GM23338 (cell line): ENCODE data around the gene AFAP1. TPM values are rescaled to one million over a fixed set of nuclear protein-coding genes. Genes with fewer than 3 reads are reported as not detected.

ENCODE experiments used
- ATAC-seq: fragments of 200-7000 bp; cut with Tn5 transposase; 3 replicates; pipeline ENCODE4 v1.9.1; 2020
- DNase-seq: peaks from one replicate; pipeline ENCODE4 v3.0.0-alpha.2; 2015; ENCODE audit warnings: low spot score
- H2AFZ ChIP-seq: fragments of 200-600 bp; sonication (generic); 2 replicates; pipeline ENCODE4 v1.8.0; 2016; ENCODE audit warnings: antibody characterized with exemption, mild to moderate bottlenecking, moderate library complexity
- H3F3A ChIP-seq: fragments of 200-600 bp; sonication (generic); replicated peaks from 2 replicates; pipeline ENCODE4 v1.8.0; 2017; ENCODE audit warnings: antibody characterized with exemption, mixed run types, low read depth
- H3K27ac ChIP-seq: fragments of 200-600 bp; sonication (generic); 2 replicates; pipeline ENCODE4 v1.6.1; 2016; ENCODE audit warnings: low read depth
- H3K27me3 ChIP-seq: fragments of 200-600 bp; sonication (generic); 2 replicates; pipeline ENCODE4 v1.8.0; 2016; ENCODE audit warnings: mild to moderate bottlenecking, mixed run types, moderate library complexity; ENCODE audit not compliant: insufficient read depth
- H3K36me3 ChIP-seq: fragments of 200-600 bp; sonication (generic); 2 replicates; pipeline ENCODE4 v1.8.0; 2016; ENCODE audit warnings: mild to moderate bottlenecking; ENCODE audit not compliant: insufficient read depth
- H3K4me1 ChIP-seq: fragments of 200-600 bp; sonication (generic); 2 replicates; pipeline ENCODE4 v1.8.0; 2016; ENCODE audit warnings: mild to moderate bottlenecking, moderate library complexity; ENCODE audit not compliant: insufficient read depth
- H3K4me2 ChIP-seq: fragments of 200-600 bp; sonication (generic); 2 replicates; pipeline ENCODE4 v1.7.1; 2017; ENCODE audit warnings: mixed run types
- H3K4me3 ChIP-seq: fragments of 200-600 bp; sonication (generic); 2 replicates; pipeline ENCODE4 v1.6.1; 2016; ENCODE audit warnings: mixed run types
- H3K79me2 ChIP-seq: fragments of 200-600 bp; sonication (generic); replicated peaks from 2 replicates; pipeline ENCODE4 v1.8.0; 2017; ENCODE audit warnings: mild to moderate bottlenecking; ENCODE audit not compliant: insufficient read depth
- H3K9me2 ChIP-seq: fragments of 200-600 bp; sonication (generic); 2 replicates; pipeline ENCODE4 v1.8.0; 2017; ENCODE audit not compliant: insufficient read depth
- H4K20me1 ChIP-seq: fragments of 200-600 bp; sonication (generic); replicated peaks from 2 replicates; pipeline ENCODE4 v1.8.0; 2017; ENCODE audit warnings: mild to moderate bottlenecking; ENCODE audit not compliant: insufficient read depth
- H3K27ac Mint-ChIP-seq: 2 replicates; pipeline ENCODE4 v1.8.0; 2020; ENCODE audit warnings: inconsistent platforms, mild to moderate bottlenecking, moderate library complexity, mixed read lengths
- H3K27me3 Mint-ChIP-seq: 3 replicates; pipeline ENCODE4 v1.8.0; 2022; ENCODE audit warnings: low read depth, mild to moderate bottlenecking, moderate library complexity, mixed read lengths, inconsistent platforms; ENCODE audit not compliant: insufficient read depth, poor library complexity
- H3K36me3 Mint-ChIP-seq: 3 replicates; pipeline ENCODE4 v1.8.0; 2021; ENCODE audit warnings: low read depth, mild to moderate bottlenecking, inconsistent platforms, moderate library complexity, mixed read lengths
- H3K4me1 Mint-ChIP-seq: 3 replicates; pipeline ENCODE4 v1.8.0; 2020; ENCODE audit warnings: mild to moderate bottlenecking, inconsistent platforms, mixed read lengths
- H3K4me3 Mint-ChIP-seq: 3 replicates; pipeline ENCODE4 v1.8.0; 2021; ENCODE audit warnings: moderate library complexity, mild to moderate bottlenecking, inconsistent platforms, mixed read lengths
- H3K9me3 Mint-ChIP-seq: 3 replicates; pipeline ENCODE4 v1.8.0; 2020; ENCODE audit warnings: moderate library complexity, mild to moderate bottlenecking, inconsistent platforms, mixed read lengths
- EZH2phosphoT487 ChIP-seq: fragments of 200-600 bp; sonication (generic); IDR thresholded peaks from one replicate; pipeline ENCODE4 v1.8.1; 2018; ENCODE audit warnings: antibody characterized with exemption; ENCODE audit not compliant: unreplicated experiment
- POLR2AphosphoS5 ChIP-seq: IDR thresholded peaks from 2 replicates; pipeline ENCODE4 v1.6.1; 2016; ENCODE audit warnings: antibody characterized with exemption, low read depth
- ZNF114 ChIP-seq: fragments of 250-450 bp; sonication (Bioruptor Pico); IDR thresholded peaks from 2 replicates; pipeline ENCODE4 v1.5.0; 2020; ENCODE audit warnings: mild to moderate bottlenecking, moderate library complexity
- ZNF331 ChIP-seq: fragments of 250-450 bp; sonication (Bioruptor Pico); IDR thresholded peaks from 2 replicates; pipeline ENCODE4 v1.5.0; 2020; ENCODE audit warnings: low read depth, mild to moderate bottlenecking, moderate library complexity
- ZNF462 ChIP-seq: fragments of 250-450 bp; sonication (Bioruptor Pico); IDR thresholded peaks from 2 replicates; pipeline ENCODE4 v1.5.0; 2020; ENCODE audit warnings: mild to moderate bottlenecking, moderate library complexity
- polyA plus RNA-seq: library from polyadenylated mRNA; unstranded; fragments of >200 nt; fragmentation: Nextera tagmentation; extraction: Ambion mirVana; gene quantifications from 2 replicates; pipeline ENCODE4 v1.2.1, GENCODE V29; 2016
- total RNA-seq: library from RNA; depleted of rRNA; stranded (reverse); fragments of >200 nt; shearing (Covaris generic); gene quantifications from 2 replicates; pipeline ENCODE4 v1.2.3, GENCODE V29; 2014
- TF ChIP-seq, protein P1 (sequence below), 2 experiments: fragments of 200-600 bp in 1 of 2; sonication (generic) in 1 of 2; conservative IDR thresholded peaks; 2 replicates each; pipeline versions ENCODE4 v1.5.1 to v1.6.1; 2016 to 2017; ENCODE audit warnings: antibody characterized with exemption in 2 of 2, low read depth in 2 of 2, mild to moderate bottlenecking in 2 of 2, moderate library complexity in 1 of 2

AFAP1 gene
- total and polyA plus RNA-seq, 2 experiments from 2014 or later, result 6.5 to 21.5 TPM

DNA sequence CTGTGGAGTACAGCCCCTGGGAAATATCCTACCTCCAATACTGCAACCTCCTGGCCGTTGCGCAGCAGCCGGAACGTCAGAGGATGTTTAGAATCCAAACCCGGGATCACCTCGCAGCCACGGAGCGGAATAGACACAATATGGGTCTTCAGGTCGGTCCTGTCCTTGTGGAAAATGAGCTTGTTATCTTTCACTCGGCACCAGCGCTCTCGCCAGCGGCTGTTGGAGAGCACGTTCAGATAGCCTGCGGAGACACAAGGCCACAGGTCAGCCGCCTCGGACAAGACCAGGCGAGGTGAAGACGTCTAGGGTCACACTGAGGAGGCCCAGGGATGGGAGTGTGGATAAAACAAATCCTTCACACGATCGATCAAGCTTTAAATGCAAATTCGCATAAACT, 139.3 kb downstream of the AFAP1 start:
- Mint-ChIP-seq H3K27ac (peak overlapping the region; percentile 1; the same call in 1 of the 2 replicates), H3K4me3 (no peak overlapping the region), H3K27me3 (peaks cover 5% of the 10 kb centered on the region), H3K4me1 (peaks cover 24% of the 10 kb centered on the region), H3K36me3 (peaks cover 34% of the 10 kb centered on the region), H3K9me3 (peaks cover 6% of the 10 kb centered on the region)
- Histone ChIP-seq H4K20me1 (peaks cover 7% of the 10 kb centered on the region; the same call in 1 of the 2 replicates), H3K4me2 (no peak overlapping the region), H3K36me3 (0 out of 2 replicates have a peak, but pooled peaks cover 3% of the 10 kb centered on the region), H3F3A (no peaks in the 10 kb centered on the region), H3K27me3 (no peaks in the 10 kb centered on the region), H3K4me3 (no peak overlapping the region), H3K4me1 (peaks cover 7% of the 10 kb centered on the region), H3K27ac (no peak overlapping the region), H2AFZ (no peak overlapping the region), H3K79me2 (no peaks in the 10 kb centered on the region), H3K9me2 (no peaks in the 10 kb centered on the region)
- ATAC-seq (no peak), DNase-seq (no peak)
- TF ChIP-seq, protein P1, sequence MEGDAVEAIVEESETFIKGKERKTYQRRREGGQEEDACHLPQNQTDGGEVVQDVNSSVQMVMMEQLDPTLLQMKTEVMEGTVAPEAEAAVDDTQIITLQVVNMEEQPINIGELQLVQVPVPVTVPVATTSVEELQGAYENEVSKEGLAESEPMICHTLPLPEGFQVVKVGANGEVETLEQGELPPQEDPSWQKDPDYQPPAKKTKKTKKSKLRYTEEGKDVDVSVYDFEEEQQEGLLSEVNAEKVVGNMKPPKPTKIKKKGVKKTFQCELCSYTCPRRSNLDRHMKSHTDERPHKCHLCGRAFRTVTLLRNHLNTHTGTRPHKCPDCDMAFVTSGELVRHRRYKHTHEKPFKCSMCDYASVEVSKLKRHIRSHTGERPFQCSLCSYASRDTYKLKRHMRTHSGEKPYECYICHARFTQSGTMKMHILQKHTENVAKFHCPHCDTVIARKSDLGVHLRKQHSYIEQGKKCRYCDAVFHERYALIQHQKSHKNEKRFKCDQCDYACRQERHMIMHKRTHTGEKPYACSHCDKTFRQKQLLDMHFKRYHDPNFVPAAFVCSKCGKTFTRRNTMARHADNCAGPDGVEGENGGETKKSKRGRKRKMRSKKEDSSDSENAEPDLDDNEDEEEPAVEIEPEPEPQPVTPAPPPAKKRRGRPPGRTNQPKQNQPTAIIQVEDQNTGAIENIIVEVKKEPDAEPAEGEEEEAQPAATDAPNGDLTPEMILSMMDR (conservative IDR thresholded peaks at IDR 0.05; ENCODE audit: low read depth in 2 of 2), result no peak
- TF ChIP-seq ZNF331 (CRISPR knock-in tag) (no peak), POLR2AphosphoS5 (no peak), ZNF114 (CRISPR knock-in tag) (no peak), ZNF462 (no peak), EZH2phosphoT487 (no peak)
